Loucy (cell line): Measurements from ENCODE around the gene ATP5PO.

Source experiments
- EZH2phosphoT487 ChIP-seq: fragments of 200-600 bp; IDR thresholded peaks from 2 replicates; pipeline ENCODE4 v1.6.1; 2018; ENCODE audit warnings: antibody characterized with exemption, mild to moderate bottlenecking, moderate library complexity, borderline replicate concordance
- TF ChIP-seq, protein P1 (sequence below): fragments of 200-600 bp; sonication (generic); conservative IDR thresholded peaks from 2 replicates; pipeline ENCODE4 v1.5.1; 2014; ENCODE audit warnings: mild to moderate bottlenecking, antibody characterized with exemption, low read length

DNA sequence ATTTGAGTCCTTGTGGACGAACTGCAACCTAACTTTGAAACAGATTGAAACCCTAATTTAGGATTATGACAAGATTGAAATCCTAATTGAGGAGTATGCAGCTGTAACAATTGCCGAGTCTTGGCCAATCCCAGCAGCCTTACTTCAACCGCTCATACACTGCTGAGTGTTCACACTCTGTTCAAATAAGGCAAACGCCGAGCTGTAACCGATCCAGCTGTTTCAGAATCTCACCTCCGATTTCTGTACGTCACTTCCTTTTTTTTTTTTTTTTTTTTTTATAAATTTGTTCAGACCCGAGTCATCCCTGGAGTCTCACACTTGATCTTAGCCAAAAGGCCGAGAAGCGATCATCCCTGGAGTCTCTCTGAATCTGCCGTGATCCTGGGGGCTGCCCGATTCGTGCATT, 22.3 kb upstream of the ATP5PO start:
- TF ChIP-seq, protein P1, sequence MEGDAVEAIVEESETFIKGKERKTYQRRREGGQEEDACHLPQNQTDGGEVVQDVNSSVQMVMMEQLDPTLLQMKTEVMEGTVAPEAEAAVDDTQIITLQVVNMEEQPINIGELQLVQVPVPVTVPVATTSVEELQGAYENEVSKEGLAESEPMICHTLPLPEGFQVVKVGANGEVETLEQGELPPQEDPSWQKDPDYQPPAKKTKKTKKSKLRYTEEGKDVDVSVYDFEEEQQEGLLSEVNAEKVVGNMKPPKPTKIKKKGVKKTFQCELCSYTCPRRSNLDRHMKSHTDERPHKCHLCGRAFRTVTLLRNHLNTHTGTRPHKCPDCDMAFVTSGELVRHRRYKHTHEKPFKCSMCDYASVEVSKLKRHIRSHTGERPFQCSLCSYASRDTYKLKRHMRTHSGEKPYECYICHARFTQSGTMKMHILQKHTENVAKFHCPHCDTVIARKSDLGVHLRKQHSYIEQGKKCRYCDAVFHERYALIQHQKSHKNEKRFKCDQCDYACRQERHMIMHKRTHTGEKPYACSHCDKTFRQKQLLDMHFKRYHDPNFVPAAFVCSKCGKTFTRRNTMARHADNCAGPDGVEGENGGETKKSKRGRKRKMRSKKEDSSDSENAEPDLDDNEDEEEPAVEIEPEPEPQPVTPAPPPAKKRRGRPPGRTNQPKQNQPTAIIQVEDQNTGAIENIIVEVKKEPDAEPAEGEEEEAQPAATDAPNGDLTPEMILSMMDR: no peak
- no peak for TF ChIP-seq EZH2phosphoT487
